ENCODE data around the gene CLEC4G. TPM values are rescaled to one million over a fixed set of nuclear protein-coding genes. Genes with fewer than 3 reads are reported as not detected.

Gene CLEC4G
- total RNA-seq, result 1 to 10 TPM in 1 of 4 donors, under 1 TPM in 1, not detected in 2; 0.55 to 1.1 TPM

- no peak for DNase-seq
- Histone ChIP-seq H3K4me1 (peaks cover 0 to 7% (median 0%) of the 10 kb centered on the region in 4 donors), H3K4me3 (no peak within 1 kb of the TSS), H3K36me3 (no peaks in the 10 kb centered on the region), H3K9me3 (no peaks in the 10 kb centered on the region), H3K27ac (no peak within 1 kb of the TSS), H3K27me3 (peaks cover 54% of the 10 kb centered on the region)
- TF ChIP-seq POLR2AphosphoS5 (IDR thresholded peaks at IDR 0.05), result no peak
- intact Hi-C loops (cut with DNase I; ENCODE audit: low total_unique reads), result no loop called here
- WGBS, 2 donors (ENCODE audit: low coverage in 1 of 2), result 56% methylated on average over 9 of the region's 9 CpGs; no CpG with 5 or more reads in 1 of the 2 donors
- in situ Hi-C loops (cut with MboI; ENCODE audit: low pct_ligation_motif_present in 1 of 4, low pct_unique_long_range_greater_than_20kb in 1 of 4, low sequenced_read_pairs in 3 of 4), result no loop called here
Observed at GRCh38 chr19:7732045-7732444, at the start of gene CLEC4G. TSS of gene CLEC4G (minus strand) at chr19:7732110. CDS start at chr19:7732102, 8 bp downstream.

GRCh38 chr19:7781157-7781556 lies 49.2 kb upstream of the CLEC4G start:
- in situ Hi-C loops (cut with MboI; ENCODE audit: low pct_ligation_motif_present in 1 of 4, low pct_unique_long_range_greater_than_20kb in 1 of 4, low sequenced_read_pairs in 3 of 4) (no loop called here), intact Hi-C loops (cut with DNase I; ENCODE audit: low total_unique reads) (no loop called here)
- H3K9me3 ChIP-seq, result peaks cover 0 to 2% of the 10 kb centered on the region in 2 donors
- WGBS, 2 donors (ENCODE audit: low coverage in 1 of 2), result 42 to 49% methylated on average over 3 to 12 of the region's 12 CpGs
- no peak overlapping the region for H3K4me3 ChIP-seq
- no peak for DNase-seq
- H3K27me3 ChIP-seq, result peaks cover 68% of the 10 kb centered on the region
- no peaks in the 10 kb centered on the region for H3K4me1 ChIP-seq
- H3K36me3 ChIP-seq, result no peaks in the 10 kb centered on the region
- TF ChIP-seq EP300 (IDR thresholded peaks at IDR 0.05; ENCODE audit: low read depth) (no peak), POLR2AphosphoS5 (IDR thresholded peaks at IDR 0.05) (no peak), CTCF (IDR thresholded peaks at IDR 0.05) (no peak), POLR2A (IDR thresholded peaks at IDR 0.05) (no peak)
- H3K27ac ChIP-seq, result no peak overlapping the region

- H3K4me1 ChIP-seq, result no peaks in the 10 kb centered on the region
- no peak overlapping the region for H3K4me3 ChIP-seq
- intact Hi-C loops (cut with DNase I; ENCODE audit: low total_unique reads), result no loop called here
- TF ChIP-seq EP300 (IDR thresholded peaks at IDR 0.05; ENCODE audit: low read depth) (no peak), POLR2AphosphoS5 (IDR thresholded peaks at IDR 0.05) (no peak), CTCF (IDR thresholded peaks at IDR 0.05) (no peak), POLR2A (IDR thresholded peaks at IDR 0.05) (no peak)
- DNase-seq, result no peak
- H3K9me3 ChIP-seq, result peaks cover 0 to under 1% of the 10 kb centered on the region in 2 donors
- in situ Hi-C loops (cut with MboI; ENCODE audit: low pct_ligation_motif_present in 1 of 4, low pct_unique_long_range_greater_than_20kb in 1 of 4, low sequenced_read_pairs in 3 of 4), result no loop called here
- no peak overlapping the region for H3K27ac ChIP-seq
- no peaks in the 10 kb centered on the region for H3K36me3 ChIP-seq
- WGBS, 2 donors (ENCODE audit: low coverage in 1 of 2), result 81 to 87% methylated on average over 9 to 26 of the region's 26 CpGs
- H3K27me3 ChIP-seq, result peaks cover 55% of the 10 kb centered on the region
Observed at GRCh38 chr19:7779631-7780486, 47.9 kb upstream of the CLEC4G start.

GRCh38 chr19:7778081-7778480 lies 46.2 kb upstream of the CLEC4G start:
- 51 to 59% methylated on average over 4 to 5 of the region's 5 CpGs for WGBS, 2 donors (ENCODE audit: low coverage in 1 of 2)
- intact Hi-C loops (cut with DNase I; ENCODE audit: low total_unique reads) (no loop called here), in situ Hi-C loops (cut with MboI; ENCODE audit: low pct_ligation_motif_present in 1 of 4, low pct_unique_long_range_greater_than_20kb in 1 of 4, low sequenced_read_pairs in 3 of 4) (no loop called here)
- TF ChIP-seq POLR2A (IDR thresholded peaks at IDR 0.05) (no peak), POLR2AphosphoS5 (IDR thresholded peaks at IDR 0.05) (no peak), EP300 (IDR thresholded peaks at IDR 0.05; ENCODE audit: low read depth) (no peak), CTCF (IDR thresholded peaks at IDR 0.05) (no peak)
- Histone ChIP-seq H3K27ac (no peak overlapping the region), H3K9me3 (no peaks in the 10 kb centered on the region), H3K4me3 (no peak overlapping the region), H3K36me3 (no peaks in the 10 kb centered on the region), H3K27me3 (peaks cover 38% of the 10 kb centered on the region), H3K4me1 (peaks cover 0 to 1% (median 0%) of the 10 kb centered on the region in 4 donors)
- no peak for DNase-seq
